K562 (cell line): ENCODE data around the gene INHA. TPM values are rescaled to one million over a fixed set of nuclear protein-coding genes. Genes with fewer than 3 reads are reported as not detected.

ENCODE experiments used
- ATAC-seq: fragments of 200-7000 bp; cut with Tn5 transposase; 3 replicates; pipeline ENCODE4 v1.9.1; 2020; ENCODE audit warnings: moderate library complexity
- BruUV-seq: library from RNA; stranded (reverse); fragments of 400-500 nt; replicated peaks from 2 replicates; lab custom pipeline; 2021; lab: Mats Ljungman, UMichigan
- CTCF ChIA-PET: fragments of 300-600 bp; formaldehyde crosslinking; extraction: SDS; loops from one replicate; lab custom pipeline; 2021; ENCODE audit warnings: low intra/inter-chr PET ratio; lab: Yijun Ruan, JAX
- POLR2A ChIA-PET: fragments of 300-600, 350-650 bp; sonication (Branson Sonifier 250); formaldehyde crosslinking; extraction: SDS; loops from one replicate; lab custom pipeline; 2021; ENCODE audit warnings: antibody characterized with exemption, inconsistent platforms; lab: Yijun Ruan, JAX
- DNase-seq, 4 experiments: peaks; one replicate each; pipeline versions ENCODE4 v3.0.0 to v3.0.0-alpha.2; 2011 to 2018; ENCODE audit warnings: low spot score in 3 of 4, mixed read lengths in 3 of 4; ENCODE audit errors: extremely low read depth in 1 of 4
- FAIRE-seq: peaks from 2 replicates; lab custom pipeline; 2011; peaks lifted over from hg19 to GRCh38; lab: Jason Lieb, UNC
- H2AFZ ChIP-seq: 2 replicates; pipeline ENCODE4 v1.6.0; 2011; ENCODE audit warnings: low read depth, low read length, control low read depth, inconsistent platforms
- H3K27ac ChIP-seq: fragments of 200-600 bp; 3 replicates; pipeline ENCODE4 v1.8.0; 2011; ENCODE audit warnings: low read depth, mild to moderate bottlenecking, control low read depth, inconsistent platforms, low read length, moderate library complexity, mixed read lengths; ENCODE audit errors: extremely low read depth
- H3K27me3 ChIP-seq, 2 experiments: fragments of 300-600 bp in 1 of 2; 2 replicates in 1 of 2; 3 replicates in 1 of 2; pipeline versions ENCODE4 v1.6.0 to v1.8.0; 2011; ENCODE audit warnings: inconsistent platforms in 2 of 2, low read length in 2 of 2, mild to moderate bottlenecking in 1 of 2, mixed read lengths in 1 of 2, moderate library complexity in 1 of 2; ENCODE audit not compliant: control insufficient read depth in 2 of 2, insufficient read depth in 2 of 2
- H3K36me3 ChIP-seq: fragments of 300-600 bp; 3 replicates; pipeline ENCODE4 v1.8.0; 2011; ENCODE audit warnings: mild to moderate bottlenecking, low read length, inconsistent platforms; ENCODE audit not compliant: control insufficient read depth, insufficient read depth
- H3K4me1 ChIP-seq, 2 experiments: fragments of 200-600 bp in 1 of 2; replicated peaks in 1 of 2; 2 replicates in 1 of 2; 3 replicates in 1 of 2; pipeline versions ENCODE4 v1.5.1 to v1.8.0; 2011; ENCODE audit warnings: inconsistent platforms in 2 of 2, low read length in 2 of 2, mild to moderate bottlenecking in 1 of 2, mixed read lengths in 1 of 2, moderate library complexity in 1 of 2; ENCODE audit not compliant: control insufficient read depth in 2 of 2, insufficient read depth in 2 of 2
- H3K4me2 ChIP-seq: 2 replicates; pipeline ENCODE4 v1.6.1; 2011; ENCODE audit warnings: low read length, control low read depth, inconsistent platforms, mixed read lengths; ENCODE audit not compliant: insufficient read depth
- H3K4me3 ChIP-seq: fragments of 200-600 bp; sonication (generic), shearing (Covaris generic); 2 replicates; pipeline ENCODE4 v1.5.1; 2016; ENCODE audit warnings: control low read depth, inconsistent platforms
- H3K79me2 ChIP-seq: fragments of 200-600 bp; 3 replicates; pipeline ENCODE4 v1.8.0; 2011; ENCODE audit warnings: low read length, inconsistent platforms; ENCODE audit not compliant: control insufficient read depth, insufficient read depth
- H3K9ac ChIP-seq, 2 experiments: 2 replicates each; pipeline versions ENCODE4 v1.6.0 to v1.6.1; 2011; ENCODE audit warnings: low read depth in 2 of 2, low read length in 2 of 2, control low read depth in 1 of 2, inconsistent platforms in 1 of 2, mild to moderate bottlenecking in 1 of 2, mixed read lengths in 1 of 2; ENCODE audit not compliant: insufficient read depth in 1 of 2
- H3K9me1 ChIP-seq: one replicate; pipeline ENCODE4 v1.6.0; 2011; ENCODE audit warnings: inconsistent platforms, mild to moderate bottlenecking, low read length, moderate library complexity; ENCODE audit not compliant: control insufficient read depth, insufficient read depth
- H3K9me3 ChIP-seq: replicated peaks from 2 replicates; pipeline ENCODE4 v1.5.1; 2011; ENCODE audit warnings: low read depth, low read length, inconsistent platforms; ENCODE audit not compliant: control insufficient read depth, insufficient read depth
- H4K20me1 ChIP-seq: replicated peaks from 2 replicates; pipeline ENCODE4 v1.6.1; 2011; ENCODE audit warnings: low read length, inconsistent platforms, mixed read lengths; ENCODE audit not compliant: control insufficient read depth, insufficient read depth
- RBFOX2 ChIP-seq: fragments of 200-400 bp; formaldehyde crosslinking; IDR thresholded peaks from 2 replicates; pipeline ENCODE4 v1.6.1; 2017; ENCODE audit warnings: low read depth, mild to moderate bottlenecking, low read length, moderate library complexity
- TFAP4 ChIP-seq: sonication (generic); formaldehyde crosslinking; IDR thresholded peaks from 2 replicates; pipeline ENCODE4 v1.8.0; 2022; ENCODE audit warnings: missing genetic modification reagents, mild to moderate bottlenecking, moderate library complexity, borderline replicate concordance
- YY1 ChIP-seq, 3 experiments: IDR thresholded peaks; 2 replicates each; pipeline ENCODE4 v1.6.1; 2011; ENCODE audit warnings: low read length in 2 of 3, mild to moderate bottlenecking in 2 of 3, moderate library complexity in 2 of 3, borderline replicate concordance in 1 of 3, control low read depth in 1 of 3, low read depth in 1 of 3; ENCODE audit not compliant: insufficient read depth in 3 of 3, insufficient replicate concordance in 2 of 3, control insufficient read depth in 1 of 3, insufficient read length in 1 of 3; ENCODE audit errors: extremely low read depth in 1 of 3
- WGBS: fragments of 100-300 bp; shearing (Covaris generic); methylation state at CpG from one replicate; pipeline ENCODE4 v1.1.6; 2016; ENCODE audit warnings: low coverage, mixed read lengths; ENCODE audit not compliant: insufficient coverage; ENCODE audit errors: missing lambda C conversion rate; 5-methylcytosine and 5-hydroxymethylcytosine counted together
- in situ Hi-C: fragments of 300-500 bp; cut with MboI; formaldehyde crosslinking; loops from 4 replicates; pipeline ENCODE4 v1.15.0; 2018; ENCODE audit warnings: inconsistent platforms, mixed read lengths
- intact Hi-C: fragments of 100-400 bp; cut with micrococcal nuclease; formaldehyde crosslinking; loops from 2 replicates; pipeline ENCODE4 v1.14.2; 2022
- polyA plus RNA-seq, 8 experiments: library from polyadenylated mRNA; depleted of rRNA in 4 of 8; stranded (reverse) in 5 of 8; unstranded in 3 of 8; fragments of >200 nt; fragmentation: Nextera tagmentation in 2 of 8; fragmentation: Illumina TruSeq in 1 of 8; extraction: Ambion mirVana in 2 of 8; extraction: Trizol in 1 of 8; gene quantifications; 2 replicates each; pipeline versions ENCODE4 v1.2.1 to v1.2.3, GENCODE V29; 2011 to 2014; ENCODE audit warnings: inconsistent platforms in 1 of 8, missing spikeins in 1 of 8
- total RNA-seq, 7 experiments: library from RNA; depleted of rRNA in 6 of 7; stranded (reverse); fragments of >200 nt in 6 of 7; fragmentation: Illumina TruSeq in 2 of 7; extraction: Trizol in 2 of 7; gene quantifications; 2 replicates each; pipeline versions ENCODE4 v1.2.1 to v1.2.3, GENCODE V29; 2011 to 2021; ENCODE audit warnings: low replicate concordance in 1 of 7
- TF ChIP-seq, protein P1 (sequence below): sonication (generic); formaldehyde crosslinking; IDR thresholded peaks from 2 replicates; pipeline ENCODE4 v1.8.1; 2023; ENCODE audit warnings: missing genetic modification reagents, mild to moderate bottlenecking, borderline replicate concordance
- TF ChIP-seq, protein P2 (sequence below): sonication (generic); formaldehyde crosslinking; IDR thresholded peaks from 2 replicates; pipeline ENCODE4 v1.8.1; 2022; ENCODE audit warnings: missing genetic modification reagents

The INHA gene
- total and polyA plus RNA-seq, 9 of the 15 experiments (the other 6 are each of a cell fraction or from before 2014, with no cell fraction given): 0.07 to 1.9 (median 0.40) TPM

- TF ChIP-seq, protein P1, sequence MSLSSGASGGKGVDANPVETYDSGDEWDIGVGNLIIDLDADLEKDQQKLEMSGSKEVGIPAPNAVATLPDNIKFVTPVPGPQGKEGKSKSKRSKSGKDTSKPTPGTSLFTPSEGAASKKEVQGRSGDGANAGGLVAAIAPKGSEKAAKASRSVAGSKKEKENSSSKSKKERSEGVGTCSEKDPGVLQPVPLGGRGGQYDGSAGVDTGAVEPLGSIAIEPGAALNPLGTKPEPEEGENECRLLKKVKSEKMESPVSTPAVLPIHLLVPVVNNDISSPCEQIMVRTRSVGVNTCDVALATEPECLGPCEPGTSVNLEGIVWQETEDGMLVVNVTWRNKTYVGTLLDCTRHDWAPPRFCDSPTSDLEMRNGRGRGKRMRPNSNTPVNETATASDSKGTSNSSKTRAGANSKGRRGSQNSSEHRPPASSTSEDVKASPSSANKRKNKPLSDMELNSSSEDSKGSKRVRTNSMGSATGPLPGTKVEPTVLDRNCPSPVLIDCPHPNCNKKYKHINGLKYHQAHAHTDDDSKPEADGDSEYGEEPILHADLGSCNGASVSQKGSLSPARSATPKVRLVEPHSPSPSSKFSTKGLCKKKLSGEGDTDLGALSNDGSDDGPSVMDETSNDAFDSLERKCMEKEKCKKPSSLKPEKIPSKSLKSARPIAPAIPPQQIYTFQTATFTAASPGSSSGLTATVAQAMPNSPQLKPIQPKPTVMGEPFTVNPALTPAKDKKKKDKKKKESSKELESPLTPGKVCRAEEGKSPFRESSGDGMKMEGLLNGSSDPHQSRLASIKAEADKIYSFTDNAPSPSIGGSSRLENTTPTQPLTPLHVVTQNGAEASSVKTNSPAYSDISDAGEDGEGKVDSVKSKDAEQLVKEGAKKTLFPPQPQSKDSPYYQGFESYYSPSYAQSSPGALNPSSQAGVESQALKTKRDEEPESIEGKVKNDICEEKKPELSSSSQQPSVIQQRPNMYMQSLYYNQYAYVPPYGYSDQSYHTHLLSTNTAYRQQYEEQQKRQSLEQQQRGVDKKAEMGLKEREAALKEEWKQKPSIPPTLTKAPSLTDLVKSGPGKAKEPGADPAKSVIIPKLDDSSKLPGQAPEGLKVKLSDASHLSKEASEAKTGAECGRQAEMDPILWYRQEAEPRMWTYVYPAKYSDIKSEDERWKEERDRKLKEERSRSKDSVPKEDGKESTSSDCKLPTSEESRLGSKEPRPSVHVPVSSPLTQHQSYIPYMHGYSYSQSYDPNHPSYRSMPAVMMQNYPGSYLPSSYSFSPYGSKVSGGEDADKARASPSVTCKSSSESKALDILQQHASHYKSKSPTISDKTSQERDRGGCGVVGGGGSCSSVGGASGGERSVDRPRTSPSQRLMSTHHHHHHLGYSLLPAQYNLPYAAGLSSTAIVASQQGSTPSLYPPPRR (CRISPR knock-in tag): no peak
These were observed 22.5 kb upstream of the INHA start (continued) for GRCh38 chr2:219549619-219550018.

DNA sequence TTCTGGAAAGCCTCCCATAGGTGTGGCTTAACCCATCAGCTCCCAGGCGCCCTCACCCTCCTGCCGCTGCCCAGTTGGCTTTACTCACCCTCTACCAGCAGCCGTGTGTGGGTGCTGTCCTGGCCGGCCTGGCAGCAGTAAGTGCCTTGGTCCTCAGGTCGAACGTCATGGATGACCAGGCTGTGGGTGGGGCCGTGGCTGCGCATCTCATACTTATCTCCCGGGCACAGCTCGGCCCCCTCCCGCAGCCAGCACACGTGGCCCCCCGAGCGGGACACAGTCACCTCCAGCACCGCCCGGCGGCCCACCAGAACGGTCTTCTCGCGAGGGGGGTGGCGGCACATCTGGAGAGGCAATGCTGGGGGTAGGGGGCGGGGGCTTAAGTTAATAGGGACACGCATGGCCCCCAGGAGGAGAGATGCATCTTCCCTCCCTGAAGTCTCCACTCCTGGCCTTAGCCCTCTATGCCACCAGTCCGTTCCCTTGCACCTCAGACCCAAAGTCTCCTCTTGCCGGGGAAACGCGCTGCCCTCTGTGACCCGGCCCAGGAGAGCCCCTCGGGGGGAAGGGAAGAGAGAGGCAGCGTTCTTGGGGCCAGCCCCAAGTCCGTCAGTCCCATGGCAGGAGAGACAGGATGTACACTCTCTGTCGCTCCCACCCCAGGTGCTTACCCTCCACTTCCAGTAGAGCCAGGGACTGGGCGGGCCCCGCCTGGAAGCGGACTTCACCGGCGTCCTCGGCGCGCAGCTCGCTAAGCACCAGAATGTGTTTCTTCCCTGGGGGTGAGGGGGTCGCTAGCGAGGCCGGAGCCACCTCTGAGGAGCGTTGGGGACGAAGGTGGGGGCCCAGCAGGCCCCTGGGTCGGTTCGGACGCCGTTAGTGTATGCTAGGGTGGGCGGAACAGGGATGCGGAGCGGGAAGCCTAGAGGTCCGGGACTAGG, 20.4 kb upstream of the INHA start:
- H3K27me3 ChIP-seq: peaks cover 0 to 8% of the 10 kb centered on the region in 2 experiments; a peak in 3 of 5 replicates
- H4K20me1 ChIP-seq: no peaks in the 10 kb centered on the region
- 7% methylated on average over 26 of the region's 54 CpGs for WGBS
- H3K4me3 ChIP-seq: peak overlapping the region; percentile 68
- in situ Hi-C loops: no loop called here
- peak; percentile 68 for ATAC-seq
- peak overlapping the region; percentile 66; the same call in 2 of the 3 replicates for H3K27ac ChIP-seq
- peak; percentile 60 to 70 (median 61) for DNase-seq
- peak overlapping the region; percentile 92 for H2AFZ ChIP-seq
- H3K36me3 ChIP-seq: no peaks in the 10 kb centered on the region
- peak overlapping the region; percentile 64 to 77 for H3K9ac ChIP-seq
- FAIRE-seq: no peak
- TSS peak; percentile 57 for BruUV-seq
- H3K9me3 ChIP-seq: no peaks in the 10 kb centered on the region
- peak overlapping the region; percentile 81 for H3K4me2 ChIP-seq
- H3K4me1 ChIP-seq: peaks cover 4 to 44% of the 10 kb centered on the region in 2 experiments; a peak in 3 of 5 replicates
- intact Hi-C loops: no loop called here
- no peaks in the 10 kb centered on the region for H3K79me2 ChIP-seq
- ChIA-PET CTCF (no interaction called here), POLR2A (interaction anchor here (0.6 to 2.3 kb wide), 5 partner anchors 10 to 45 kb away, joined by 3 to 16 read pairs (median 3); partner anchors contain the start of gene OBSL1)
- no peaks in the 10 kb centered on the region for H3K9me1 ChIP-seq
- TF ChIP-seq RBFOX2: peak; percentile 27
- peak; percentile 4; the same call in 1 of the 2 replicates for TF ChIP-seq TFAP4 (CRISPR knock-in tag)
- TF ChIP-seq, protein P2, sequence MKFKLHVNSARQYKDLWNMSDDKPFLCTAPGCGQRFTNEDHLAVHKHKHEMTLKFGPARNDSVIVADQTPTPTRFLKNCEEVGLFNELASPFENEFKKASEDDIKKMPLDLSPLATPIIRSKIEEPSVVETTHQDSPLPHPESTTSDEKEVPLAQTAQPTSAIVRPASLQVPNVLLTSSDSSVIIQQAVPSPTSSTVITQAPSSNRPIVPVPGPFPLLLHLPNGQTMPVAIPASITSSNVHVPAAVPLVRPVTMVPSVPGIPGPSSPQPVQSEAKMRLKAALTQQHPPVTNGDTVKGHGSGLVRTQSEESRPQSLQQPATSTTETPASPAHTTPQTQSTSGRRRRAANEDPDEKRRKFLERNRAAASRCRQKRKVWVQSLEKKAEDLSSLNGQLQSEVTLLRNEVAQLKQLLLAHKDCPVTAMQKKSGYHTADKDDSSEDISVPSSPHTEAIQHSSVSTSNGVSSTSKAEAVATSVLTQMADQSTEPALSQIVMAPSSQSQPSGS (CRISPR knock-in tag): no peak
- no peak for TF ChIP-seq YY1 (IDR thresholded peaks at IDR 0.05; ENCODE audit: borderline replicate concordance in 1 of 3, control insufficient read depth in 1 of 3, extremely low read depth in 1 of 3, insufficient read depth in 3 of 3, insufficient read length in 1 of 3, insufficient replicate concordance in 2 of 3, low read depth in 1 of 3, low read length in 2 of 3)
